Natural killer cell (primary cell): Measurements from ENCODE around the gene GUCY2F. TPM values are rescaled to one million over a fixed set of nuclear protein-coding genes. Genes with fewer than 3 reads are reported as not detected.

Experiments used
- ATAC-seq, 3 donors: fragments of 150-1000 bp in 2 of 3; fragments of 200-7000 bp in 1 of 3; cut with Tn5 transposase; 1 replicate in 1 of 3; 2 replicates in 2 of 3; pipeline ENCODE4 v1.10.0; 2021; ENCODE audit warnings: mild to moderate bottlenecking in 2 of 3, moderate library complexity in 2 of 3
- DNase-seq, 2 donors: peaks; one replicate each; pipeline versions ENCODE4 v3.0.0 to v3.0.0-alpha.2; 2013 to 2021; ENCODE audit warnings: mixed read lengths in 1 of 2
- H3K27ac ChIP-seq: one replicate; pipeline ENCODE4 v1.5.1; 2013; ENCODE audit warnings: mild to moderate bottlenecking, low read length
- H3K27me3 ChIP-seq: one replicate; pipeline ENCODE4 v1.6.1; 2013; ENCODE audit warnings: low read length; ENCODE audit not compliant: control insufficient read depth, insufficient read depth
- H3K36me3 ChIP-seq: one replicate; pipeline ENCODE4 v1.6.1; 2013; ENCODE audit warnings: low read length; ENCODE audit not compliant: control insufficient read depth, insufficient read depth
- H3K4me1 ChIP-seq: one replicate; pipeline ENCODE4 v1.6.1; 2013; ENCODE audit warnings: low read length; ENCODE audit not compliant: control insufficient read depth, insufficient read depth
- H3K4me3 ChIP-seq: one replicate; pipeline ENCODE4 v1.5.1; 2013; ENCODE audit warnings: low read length
- H3K9me3 ChIP-seq: one replicate; pipeline ENCODE4 v1.6.1; 2013; ENCODE audit warnings: low read length; ENCODE audit not compliant: control insufficient read depth, insufficient read depth
- H3K27ac Mint-ChIP-seq, 2 donors: one replicate each; pipeline ENCODE4 v1.8.0; 2022; ENCODE audit warnings: mild to moderate bottlenecking in 2 of 2, mixed read lengths in 2 of 2, moderate library complexity in 1 of 2
- H3K27me3 Mint-ChIP-seq, 2 donors: one replicate each; pipeline ENCODE4 v1.8.0; 2022; ENCODE audit warnings: low read depth in 2 of 2, mixed read lengths in 2 of 2
- H3K36me3 Mint-ChIP-seq: one replicate; pipeline ENCODE4 v1.8.0; 2022; ENCODE audit warnings: mixed read lengths
- H3K4me1 Mint-ChIP-seq, 2 donors: one replicate each; pipeline ENCODE4 v1.8.0; 2022; ENCODE audit warnings: mixed read lengths in 2 of 2
- H3K4me3 Mint-ChIP-seq: one replicate; pipeline ENCODE4 v1.8.0; 2022; ENCODE audit warnings: mild to moderate bottlenecking, moderate library complexity, mixed read lengths
- H3K9me3 Mint-ChIP-seq, 2 donors: one replicate each; pipeline ENCODE4 v1.8.0; 2022; ENCODE audit warnings: mixed read lengths in 2 of 2
- CTCF ChIP-seq: fragments of 200-600 bp; IDR thresholded peaks from one replicate; pipeline ENCODE4 v1.8.0; 2022; ENCODE audit warnings: antibody characterized with exemption
- WGBS: methylation state at CpG from one replicate; pipeline ENCODE4 v1.1.7; 2013; ENCODE audit warnings: missing lambda C conversion rate; ENCODE audit not compliant: insufficient coverage; 5-methylcytosine and 5-hydroxymethylcytosine counted together
- intact Hi-C: fragments of 100-400 bp; cut with micrococcal nuclease; formaldehyde crosslinking; loops from one replicate; pipeline ENCODE4 v1.14.2; 2022
- total RNA-seq, 4 donors: library from RNA; stranded (reverse); fragments of 120-200 nt in 1 of 4; gene quantifications; one replicate each; pipeline versions ENCODE4 v1.2.3 to v1.2.4, GENCODE V29; 2013 to 2022

The GUCY2F gene
- total RNA-seq, 3 donors from 2014 or later (not counting 1 experiment from before 2014, with no cell fraction given), result not detected

GRCh38 chrX:109472939-109473735, 8.7 kb downstream of the GUCY2F start:
- Mint-ChIP-seq H3K4me1 (peaks cover 0 to 5% of the 10 kb centered on the region in 2 donors), H3K9me3 (no peaks in the 10 kb centered on the region), H3K27ac (no peak overlapping the region), H3K4me3 (no peak overlapping the region), H3K36me3 (no peaks in the 10 kb centered on the region), H3K27me3 (peaks cover 0 to 23% of the 10 kb centered on the region in 2 donors)
- DNase-seq (peak in 1 of 2 donors; percentile 4), ATAC-seq (peak in 1 of 3 donors; percentile 47)
- peaks cover 9% of the 10 kb centered on the region for H3K4me1 ChIP-seq
- 49% methylated on average over 4 of the region's 7 CpGs for WGBS
- H3K27ac ChIP-seq, result no peak overlapping the region
- TF ChIP-seq CTCF, result no peak
- H3K4me3 ChIP-seq, result no peak overlapping the region
- no peaks in the 10 kb centered on the region for H3K36me3 ChIP-seq
- H3K9me3 ChIP-seq, result no peaks in the 10 kb centered on the region
- intact Hi-C loops, result loop anchor here (10.0 kb wide), 1 partner anchor 1258 kb away; no protein-coding TSS in a partner anchor
- H3K27me3 ChIP-seq, result peaks cover 2% of the 10 kb centered on the region

GRCh38 chrX:109464231-109464630, 17.7 kb downstream of the GUCY2F start:
- Mint-ChIP-seq H3K27me3 (peaks cover 12 to 39% of the 10 kb centered on the region in 2 donors), H3K9me3 (no peaks in the 10 kb centered on the region), H3K27ac (no peak overlapping the region), H3K4me3 (no peak overlapping the region), H3K36me3 (no peaks in the 10 kb centered on the region), H3K4me1 (no peaks in the 10 kb centered on the region)
- H3K9me3 ChIP-seq, result no peaks in the 10 kb centered on the region
- intact Hi-C loops, result no loop called here
- no peak overlapping the region for H3K4me3 ChIP-seq
- no peaks in the 10 kb centered on the region for H3K27me3 ChIP-seq
- H3K27ac ChIP-seq, result no peak overlapping the region
- no peak for DNase-seq
- TF ChIP-seq CTCF, result no peak
- no peaks in the 10 kb centered on the region for H3K36me3 ChIP-seq
- H3K4me1 ChIP-seq, result no peaks in the 10 kb centered on the region
- no peak for ATAC-seq

GRCh38 chrX:109463784-109464183, 18.1 kb downstream of the GUCY2F start:
- Mint-ChIP-seq H3K27ac (no peak overlapping the region), H3K36me3 (no peaks in the 10 kb centered on the region), H3K4me1 (no peaks in the 10 kb centered on the region), H3K4me3 (no peak overlapping the region), H3K27me3 (peaks cover 12 to 43% of the 10 kb centered on the region in 2 donors), H3K9me3 (no peaks in the 10 kb centered on the region)
- 50% methylated on average over 1 of the region's 2 CpGs for WGBS
- no peak for TF ChIP-seq CTCF
- Histone ChIP-seq H3K27ac (no peak overlapping the region), H3K27me3 (no peaks in the 10 kb centered on the region), H3K4me3 (no peak overlapping the region), H3K9me3 (no peaks in the 10 kb centered on the region), H3K36me3 (no peaks in the 10 kb centered on the region), H3K4me1 (no peaks in the 10 kb centered on the region)
- DNase-seq (no peak), ATAC-seq (no peak)
- intact Hi-C loops, result no loop called here
